GM19397 (cell line): ENCODE data around the gene LACTBL1.

Experiments used
- ATAC-seq: cut with Tn5 transposase; IDR thresholded peaks from one replicate; pipeline ENCODE4 v1.9.1; 2021; ENCODE audit warnings: mild to moderate bottlenecking, moderate library complexity; ENCODE audit not compliant: unreplicated experiment

Gene LACTBL1

DNA sequence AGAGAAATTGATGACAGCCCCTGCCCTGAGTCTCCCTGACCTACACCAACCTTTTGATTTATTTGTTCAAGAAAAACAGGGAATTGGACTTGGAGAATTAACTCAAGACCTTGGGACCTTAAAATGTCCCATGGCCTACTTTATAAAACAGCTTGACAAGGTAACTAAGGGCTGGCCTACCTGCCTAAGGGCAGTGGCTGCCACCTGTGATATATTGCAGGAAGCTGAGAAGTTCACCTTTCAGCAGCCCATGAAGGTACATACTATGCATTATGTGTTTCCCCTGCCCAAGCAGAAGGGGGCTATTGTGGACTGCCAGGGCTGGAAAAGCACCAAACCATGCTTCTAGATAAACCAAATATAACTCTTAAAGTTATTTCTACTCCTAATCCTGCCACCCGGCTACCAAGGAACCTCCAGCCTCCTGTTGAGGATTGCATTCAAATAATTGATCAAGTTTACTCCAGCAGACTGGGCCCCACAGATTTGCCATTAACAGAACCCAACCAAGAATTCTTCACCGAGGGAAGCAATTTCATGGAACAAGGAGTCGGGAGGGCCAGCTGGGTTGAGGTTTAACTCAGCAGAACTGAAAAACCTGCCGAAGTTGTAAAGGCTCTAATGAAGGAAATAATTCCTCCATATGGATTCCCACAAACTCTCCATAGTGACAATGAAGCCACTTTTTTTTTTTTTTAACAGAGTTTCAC, 28.2 kb downstream of the LACTBL1 start:
- ATAC-seq: no peak

- ATAC-seq: no peak
Measured at GRCh38 chr1:22941257-22941656, 31.4 kb downstream of the LACTBL1 start.

DNA sequence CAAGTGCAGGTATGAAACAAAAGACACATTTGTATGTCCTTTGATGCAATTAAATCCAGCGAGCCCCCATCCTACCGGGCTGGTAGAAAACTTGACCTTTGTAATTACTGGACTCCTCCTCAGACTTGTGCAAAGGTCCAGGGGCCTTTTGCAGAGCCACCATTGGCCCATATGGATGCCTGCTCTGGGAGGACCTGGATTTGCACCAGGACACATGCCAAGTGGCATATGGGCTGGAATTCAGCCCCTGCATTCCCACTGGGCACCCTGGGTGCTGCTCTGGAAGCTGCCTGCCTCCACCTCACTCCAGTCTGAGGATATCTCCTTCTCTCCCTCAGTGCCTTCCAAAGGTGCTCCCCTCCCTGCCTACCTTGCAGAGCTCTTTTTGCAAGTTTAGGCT, 36.0 kb downstream of the LACTBL1 start:
- no peak for ATAC-seq

DNA sequence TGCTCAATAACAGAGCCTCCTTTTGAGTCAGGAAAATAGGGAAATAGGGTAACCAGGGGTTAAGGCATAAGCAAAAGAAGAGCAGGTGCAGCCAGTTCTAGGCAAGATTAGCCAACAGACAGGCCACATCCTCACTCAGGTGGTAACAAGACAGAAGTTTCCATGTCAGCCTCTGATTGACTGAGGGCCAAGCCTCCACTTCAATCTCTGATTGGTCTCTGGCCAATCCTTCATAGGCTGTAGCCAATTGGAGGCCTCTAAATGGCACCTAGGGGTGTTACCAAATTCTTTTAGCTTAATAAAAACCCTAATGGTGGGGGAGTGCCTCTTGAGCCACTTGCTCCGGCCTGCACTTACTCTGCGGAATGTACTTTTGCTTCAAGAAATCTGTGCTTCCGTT, 37.2 kb downstream of the LACTBL1 start:
- ATAC-seq: no peak

GRCh38 chr1:22932803-22933470, 39.7 kb downstream of the LACTBL1 start:
- ATAC-seq: no peak

DNA sequence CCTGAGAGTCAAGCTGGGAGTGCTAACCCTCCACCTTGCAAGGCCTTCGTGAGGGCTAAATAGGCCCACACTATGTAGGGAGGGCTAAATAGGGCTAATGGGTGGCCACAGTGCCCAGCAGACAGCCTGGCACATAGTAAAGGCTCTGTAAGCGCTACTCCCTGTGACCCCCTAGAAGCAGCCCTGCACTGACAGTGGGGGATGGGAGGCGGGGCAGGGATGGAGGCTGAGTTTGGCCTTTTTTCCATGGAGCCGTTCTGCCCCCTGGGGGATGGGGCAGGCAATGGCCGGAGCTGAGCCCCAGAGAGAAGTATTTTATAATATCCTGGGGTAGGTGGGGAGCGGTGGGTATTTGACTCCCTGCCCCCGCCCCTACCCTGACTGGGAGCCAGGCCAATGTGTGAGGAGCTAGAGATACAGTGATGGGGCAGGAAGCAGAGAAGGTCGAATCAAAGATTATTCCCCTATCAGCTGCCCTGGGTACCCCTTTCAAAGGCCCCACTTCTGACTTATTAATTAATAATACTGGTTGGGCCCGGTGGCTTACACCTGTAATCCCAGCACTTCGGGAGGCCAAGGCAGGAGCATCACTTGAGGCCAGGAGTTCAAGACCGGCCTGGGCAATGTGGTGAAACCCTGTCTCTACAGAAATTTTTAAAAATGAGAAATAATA, 42.3 kb downstream of the LACTBL1 start:
- no peak for ATAC-seq

GRCh38 chr1:22925111-22925510, 47.6 kb downstream of the LACTBL1 start:
- no peak for ATAC-seq

DNA sequence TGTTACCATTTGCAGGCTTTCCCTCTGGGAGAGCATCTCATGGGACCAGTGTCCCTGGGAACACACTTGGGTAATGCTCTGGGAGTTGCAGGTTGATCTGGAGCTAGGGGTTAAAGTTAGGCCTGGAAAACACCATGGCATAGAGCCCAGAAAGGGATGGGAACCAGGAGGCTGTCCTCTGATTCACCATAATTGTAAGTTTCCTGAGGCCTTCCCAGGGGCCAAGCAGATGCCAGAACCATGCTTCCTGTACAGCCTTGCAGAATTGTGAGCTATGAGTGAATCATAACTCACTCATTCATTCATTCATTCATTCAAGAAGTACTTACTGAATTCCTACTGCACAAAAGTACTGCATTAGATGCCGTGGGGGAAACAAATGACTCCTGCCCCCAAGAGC, 50.0 kb downstream of the LACTBL1 start:
- ATAC-seq: no peak

- no peak for ATAC-seq
Measured at GRCh38 chr1:22921452-22922126, 51.1 kb downstream of the LACTBL1 start.

GRCh38 chr1:22920734-22921451, 51.8 kb downstream of the LACTBL1 start:
- ATAC-seq: no peak

GRCh38 chr1:22920026-22920733, 52.5 kb downstream of the LACTBL1 start:
- ATAC-seq: no peak

GRCh38 chr1:22919341-22920025, 53.2 kb downstream of the LACTBL1 start:
- no peak for ATAC-seq

DNA sequence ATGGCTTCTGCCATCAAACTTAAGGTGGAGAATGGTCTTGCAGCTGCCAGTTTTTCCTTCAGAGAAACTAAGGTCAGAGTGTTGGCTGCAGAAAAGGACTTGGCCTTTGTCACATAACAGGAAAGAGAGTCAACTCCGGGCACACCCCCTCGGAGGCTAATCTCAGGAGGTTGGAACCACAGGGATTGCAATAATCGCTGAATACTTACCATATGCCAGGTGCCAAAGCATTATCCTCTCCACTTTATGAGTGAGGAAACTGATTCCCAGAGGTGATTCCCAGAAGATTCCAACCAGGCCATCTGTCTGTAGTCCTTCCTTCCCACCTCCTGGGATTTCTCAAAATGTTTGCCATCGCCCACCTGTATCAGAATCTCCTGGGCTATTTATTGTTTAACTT, 54.0 kb downstream of the LACTBL1 start:
- ATAC-seq: no peak

DNA sequence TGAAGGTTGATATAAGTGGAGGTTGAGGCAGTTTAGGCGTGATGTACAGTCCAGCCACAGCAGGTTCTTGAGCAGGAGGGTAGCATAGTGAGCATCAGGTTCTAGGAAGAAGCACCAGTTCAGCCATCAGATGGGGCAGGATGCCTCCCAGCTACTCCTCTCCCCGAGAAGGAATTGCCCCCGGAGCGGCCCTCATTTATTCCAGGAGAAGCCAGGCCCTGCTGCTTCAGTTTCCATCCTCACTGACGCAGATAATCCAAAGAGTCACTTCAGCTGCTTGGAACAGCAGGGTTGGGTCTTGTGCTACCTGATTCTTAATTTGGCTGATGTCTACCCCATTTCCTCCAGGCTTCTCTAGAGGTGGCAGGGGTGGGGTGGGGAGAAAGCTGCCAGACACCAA, 54.7 kb downstream of the LACTBL1 start:
- no peak for ATAC-seq

GRCh38 chr1:22916471-22916820, 56.2 kb downstream of the LACTBL1 start:
- ATAC-seq: no peak

DNA sequence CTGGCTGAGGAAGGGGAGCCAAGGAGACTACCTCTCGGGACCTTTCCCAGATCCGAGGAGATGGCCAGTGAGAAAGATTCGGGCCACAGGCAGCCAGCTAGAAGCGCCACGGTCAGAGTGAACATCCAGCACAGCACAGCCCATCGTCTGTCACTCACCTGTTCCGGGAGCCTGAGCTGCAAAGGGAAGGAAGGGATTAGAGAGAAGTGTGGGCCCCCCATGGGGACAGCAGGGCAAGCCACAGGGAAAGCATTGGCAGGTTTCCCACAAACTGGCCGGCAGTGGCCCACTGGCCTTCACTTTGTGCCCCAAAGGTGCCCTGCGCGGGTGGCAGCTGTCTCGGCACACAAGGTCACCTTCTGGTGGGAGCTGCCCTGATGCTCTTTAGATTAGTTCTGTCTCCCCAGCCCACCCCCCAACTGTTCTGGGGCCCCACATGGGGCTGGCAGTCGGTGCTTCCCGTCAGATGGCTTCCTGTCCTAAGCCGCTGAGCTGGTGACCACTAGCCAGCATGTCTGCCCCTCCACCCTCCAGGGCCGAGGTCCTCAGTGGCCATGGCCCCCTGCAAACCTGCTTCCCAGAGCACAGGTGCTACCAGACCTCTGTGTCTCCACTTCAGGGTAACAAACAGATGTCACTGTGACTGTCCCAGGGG, 56.7 kb downstream of the LACTBL1 start:
- ATAC-seq: no peak

DNA sequence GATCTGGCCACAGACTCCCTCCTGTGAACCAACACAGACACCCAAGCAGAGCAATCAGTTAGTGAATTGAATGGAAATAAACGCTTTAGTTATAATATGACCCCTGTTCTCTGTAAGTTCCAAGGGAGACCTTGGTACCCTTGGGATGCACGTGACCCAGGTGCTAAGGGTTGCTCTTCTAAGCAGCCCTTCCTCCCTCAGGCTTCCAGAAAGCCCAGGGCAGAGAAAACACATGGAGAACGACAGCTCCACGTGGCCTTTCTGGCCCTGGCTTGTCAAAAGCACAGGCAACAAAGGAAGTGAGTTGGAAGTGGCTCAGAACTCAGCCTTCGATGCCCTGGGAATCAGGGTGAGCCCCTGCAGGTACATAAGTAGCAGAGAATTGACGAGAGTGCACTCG, 57.4 kb downstream of the LACTBL1 start:
- ATAC-seq: no peak

DNA sequence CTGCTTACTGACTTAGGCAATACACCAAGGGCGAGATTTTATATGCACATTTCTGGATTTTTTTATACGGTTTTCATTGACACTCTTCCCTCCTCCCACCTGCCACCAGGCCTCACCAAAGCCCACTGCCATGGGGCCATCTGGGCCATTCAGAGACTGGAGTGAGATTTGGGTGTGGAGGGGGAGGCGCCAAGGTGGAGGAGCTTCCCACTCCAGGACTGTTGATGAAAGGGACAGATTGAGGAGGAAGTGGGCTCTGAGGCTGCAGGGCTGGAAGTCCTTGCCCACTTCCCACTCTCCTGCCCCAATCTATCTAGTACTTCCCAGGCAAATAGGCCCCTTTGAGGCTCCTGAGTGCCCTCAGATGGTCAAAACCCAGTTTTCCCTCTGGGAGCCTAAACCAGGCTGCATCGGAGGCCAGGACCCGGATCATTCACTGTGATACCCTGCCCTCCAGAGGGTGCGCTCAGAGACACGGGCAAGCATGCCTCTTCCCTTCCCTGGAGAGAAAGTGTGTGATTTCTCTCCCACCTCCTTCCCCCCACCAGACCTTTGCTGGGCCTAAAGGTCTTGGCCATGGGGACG, 57.9 kb downstream of the LACTBL1 start:
- ATAC-seq: no peak

DNA sequence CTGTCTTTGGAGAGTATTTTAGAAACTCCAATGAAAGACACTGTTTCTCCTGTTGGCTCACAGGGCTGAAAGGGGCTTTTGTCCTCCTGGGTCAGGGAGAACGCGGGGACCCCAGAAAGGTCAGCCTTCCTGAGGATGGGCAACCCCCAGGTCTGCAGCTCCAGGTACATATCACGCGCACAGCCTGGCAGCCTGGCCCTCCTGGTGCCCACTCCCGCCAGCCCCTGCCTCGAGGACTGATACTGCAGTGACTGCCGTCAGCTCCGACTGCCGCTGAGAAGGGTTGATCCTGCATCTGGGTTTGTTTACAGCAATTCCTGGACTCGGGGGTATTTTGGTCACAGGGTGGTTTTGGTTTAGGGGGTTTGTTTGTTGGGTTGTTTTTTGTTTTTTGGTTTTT, 58.5 kb downstream of the LACTBL1 start:
- ATAC-seq: no peak
